ENCODE results near the gene TCEANC.
"Not testable (repeated sequence)": the region's sequence is repeated elsewhere in the genome, so short reads cannot be mapped to it uniquely, and the experiment has no call there.

Gene TCEANC

GRCh38 chrX:13670197-13670596, 17.3 kb downstream of the TCEANC start:
- ChIA-PET POLR2A (interaction anchor here (1.5 to 2.0 kb wide), 3 partner anchors 15 to 65 kb away, joined by 3 to 10 read pairs (median 9); partner anchors contain the start of genes OFD1, RAB9A and TRAPPC2), CTCF (no interaction called here)
- DNase-seq (ENCODE audit: extremely low spot score) = no peak
- no peak for TF ChIP-seq SUZ12 (IDR thresholded peaks at IDR 0.05)
- no peak for TF ChIP-seq ARNT (IDR thresholded peaks at IDR 0.05)
- no peak for TF ChIP-seq L3MBTL2 (conservative IDR thresholded peaks at IDR 0.05)
- TF ChIP-seq FOXM1 (IDR thresholded peaks at IDR 0.05; ENCODE audit: borderline replicate concordance) = no peak
- TF ChIP-seq FOXK2 (IDR thresholded peaks at IDR 0.05) = no peak
- TF ChIP-seq BHLHE40 (IDR thresholded peaks at IDR 0.05; ENCODE audit: borderline replicate concordance) = no peak
- no peak for TF ChIP-seq ZNF384 (IDR thresholded peaks at IDR 0.05)
- TF ChIP-seq CTBP1 (IDR thresholded peaks at IDR 0.05; ENCODE audit: borderline replicate concordance) = no peak
- TF ChIP-seq SP1 (IDR thresholded peaks at IDR 0.05) = no peak
- no peak for TF ChIP-seq LEF1 (IDR thresholded peaks at IDR 0.05; ENCODE audit: borderline replicate concordance)

- CTCF ChIA-PET = no interaction called here
- POLR2A ChIA-PET = no interaction called here
- TF ChIP-seq ZNF384 (IDR thresholded peaks at IDR 0.05) (no peak), TARDBP (IDR thresholded peaks at IDR 0.05) (no peak), ARNT (IDR thresholded peaks at IDR 0.05) (no peak), NFRKB (IDR thresholded peaks at IDR 0.05) (no peak), ELF4 (IDR thresholded peaks at IDR 0.05) (no peak), PKNOX1 (IDR thresholded peaks at IDR 0.05) (no peak)
- no peak for DNase-seq (ENCODE audit: extremely low spot score)
These were observed 20.1 kb downstream of the TCEANC start for GRCh38 chrX:13673016-13673415.

GRCh38 chrX:13676885-13677284, 23.9 kb downstream of the TCEANC start:
- DNase-seq (ENCODE audit: extremely low spot score) = no peak
- ChIA-PET POLR2A (no interaction called here), CTCF (no interaction called here)
- TF ChIP-seq ZNF384 (IDR thresholded peaks at IDR 0.05) = no peak
- no peak for TF ChIP-seq FOXM1 (IDR thresholded peaks at IDR 0.05; ENCODE audit: borderline replicate concordance)

- DNase-seq (ENCODE audit: extremely low spot score); POLR2A ChIA-PET; CTCF ChIA-PET: not testable (repeated sequence)
These were observed 26.8 kb downstream of the TCEANC start for GRCh38 chrX:13679700-13680099.

- no peak for TF ChIP-seq BHLHE40 (IDR thresholded peaks at IDR 0.05; ENCODE audit: borderline replicate concordance)
- TF ChIP-seq FOXA1 (IDR thresholded peaks at IDR 0.05) = no peak
- DNase-seq (ENCODE audit: extremely low spot score) = no peak
- POLR2A ChIA-PET = no interaction called here
- CTCF ChIA-PET = no interaction called here
These were observed 28.7 kb downstream of the TCEANC start for GRCh38 chrX:13681595-13681994.

- TF ChIP-seq SP1 (IDR thresholded peaks at IDR 0.05) = no peak
- no peak for TF ChIP-seq FOXM1 (IDR thresholded peaks at IDR 0.05; ENCODE audit: borderline replicate concordance)
- no peak for TF ChIP-seq ELF4 (IDR thresholded peaks at IDR 0.05)
- no peak for TF ChIP-seq FOXA1 (IDR thresholded peaks at IDR 0.05)
- TF ChIP-seq TARDBP (IDR thresholded peaks at IDR 0.05) = no peak
- TF ChIP-seq LEF1 (IDR thresholded peaks at IDR 0.05; ENCODE audit: borderline replicate concordance) = no peak
- TF ChIP-seq CTBP1 (IDR thresholded peaks at IDR 0.05; ENCODE audit: borderline replicate concordance) = no peak
- no peak for TF ChIP-seq BHLHE40 (IDR thresholded peaks at IDR 0.05; ENCODE audit: borderline replicate concordance)
- no peak for TF ChIP-seq HDGF (IDR thresholded peaks at IDR 0.05; ENCODE audit: borderline replicate concordance)
- no peak for TF ChIP-seq FOXK2 (IDR thresholded peaks at IDR 0.05)
- TF ChIP-seq ARNT (IDR thresholded peaks at IDR 0.05) = no peak
- no peak for TF ChIP-seq ZNF384 (IDR thresholded peaks at IDR 0.05)
- no peak for DNase-seq (ENCODE audit: extremely low spot score)
- ChIA-PET CTCF (no interaction called here), POLR2A (interaction anchor here (1.4 to 1.6 kb wide), 2 partner anchors 15 to 51 kb away, joined by 3 to 7 read pairs; partner anchors contain the start of genes OFD1 and TRAPPC2)
These were observed 31.4 kb downstream of the TCEANC start for GRCh38 chrX:13684361-13684760.

GRCh38 chrX:13685126-13685763, 32.3 kb downstream of the TCEANC start:
- CTCF ChIA-PET = no interaction called here

GRCh38 chrX:13687203-13687602, 34.3 kb downstream of the TCEANC start:
- POLR2A ChIA-PET = interaction anchor here (1.4 to 3.3 kb wide), 3 partner anchors 25 to 47 kb away, joined by 3 to 20 read pairs (median 5); partner anchors contain the start of genes OFD1, TCEANC and TRAPPC2
- CTCF ChIA-PET = interaction anchor here (1.3 kb wide), 1 partner anchor 41 kb away, joined by 3 read pairs; no protein-coding TSS in a partner anchor
- TF ChIP-seq HDGF (IDR thresholded peaks at IDR 0.05; ENCODE audit: borderline replicate concordance) (no peak), CTBP1 (IDR thresholded peaks at IDR 0.05; ENCODE audit: borderline replicate concordance) (no peak), BHLHE40 (IDR thresholded peaks at IDR 0.05; ENCODE audit: borderline replicate concordance) (no peak), SUZ12 (IDR thresholded peaks at IDR 0.05) (no peak), FOXK2 (IDR thresholded peaks at IDR 0.05) (no peak), ELF4 (IDR thresholded peaks at IDR 0.05) (no peak), L3MBTL2 (conservative IDR thresholded peaks at IDR 0.05) (no peak), ARNT (IDR thresholded peaks at IDR 0.05) (no peak), PKNOX1 (IDR thresholded peaks at IDR 0.05) (no peak)
- no peak for DNase-seq (ENCODE audit: extremely low spot score)

More at GRCh38 chrX:13685126-13685763, 32.3 kb downstream of the TCEANC start:
- DNase-seq (ENCODE audit: extremely low spot score) = no peak
- TF ChIP-seq ELF4 (IDR thresholded peaks at IDR 0.05) (no peak), ZNF384 (IDR thresholded peaks at IDR 0.05) (no peak), SP1 (IDR thresholded peaks at IDR 0.05) (no peak), TARDBP (IDR thresholded peaks at IDR 0.05) (no peak), ARNT (IDR thresholded peaks at IDR 0.05) (no peak), FOXK2 (IDR thresholded peaks at IDR 0.05) (no peak), FOXM1 (IDR thresholded peaks at IDR 0.05; ENCODE audit: borderline replicate concordance) (no peak)
- POLR2A ChIA-PET = interaction anchor here (1.4 to 1.6 kb wide), 2 partner anchors 16 to 50 kb away, joined by 3 to 7 read pairs; partner anchors contain the start of genes OFD1 and TRAPPC2

Measured in HEK293T (cell line).